Panc1 (cell line): ENCODE results near the gene REC114.

Experiments
- CTCF ChIP-seq: fragments of 450-650 bp; IDR thresholded peaks from 2 replicates; pipeline ENCODE4 v1.5.1; 2017; ENCODE audit warnings: mild to moderate bottlenecking
- POLR2AphosphoS5 ChIP-seq: IDR thresholded peaks from 2 replicates; pipeline ENCODE4 v1.6.1; 2012; ENCODE audit warnings: mild to moderate bottlenecking, low read depth, low read length, moderate library complexity
- SIN3A ChIP-seq: IDR thresholded peaks from 2 replicates; pipeline ENCODE4 v1.6.1; 2012; ENCODE audit warnings: low read depth, mild to moderate bottlenecking, low read length, moderate library complexity, borderline replicate concordance; ENCODE audit not compliant: insufficient read depth
- TCF7L2 ChIP-seq: IDR thresholded peaks from 2 replicates; pipeline ENCODE4 v1.6.1; 2011; ENCODE audit warnings: mild to moderate bottlenecking, low read depth, low read length, inconsistent platforms
- TF ChIP-seq, protein P1 (sequence below), 2 experiments: IDR thresholded peaks; 2 replicates each; pipeline ENCODE4 v1.6.1; 2011 to 2012; ENCODE audit warnings: low read depth in 2 of 2, control low read depth in 1 of 2, low read length in 1 of 2, mild to moderate bottlenecking in 1 of 2, moderate library complexity in 1 of 2; ENCODE audit not compliant: insufficient read depth in 1 of 2

- TF ChIP-seq CTCF: no peak
- no peak for TF ChIP-seq SIN3A
- no peak for TF ChIP-seq POLR2AphosphoS5
- TF ChIP-seq, protein P1, sequence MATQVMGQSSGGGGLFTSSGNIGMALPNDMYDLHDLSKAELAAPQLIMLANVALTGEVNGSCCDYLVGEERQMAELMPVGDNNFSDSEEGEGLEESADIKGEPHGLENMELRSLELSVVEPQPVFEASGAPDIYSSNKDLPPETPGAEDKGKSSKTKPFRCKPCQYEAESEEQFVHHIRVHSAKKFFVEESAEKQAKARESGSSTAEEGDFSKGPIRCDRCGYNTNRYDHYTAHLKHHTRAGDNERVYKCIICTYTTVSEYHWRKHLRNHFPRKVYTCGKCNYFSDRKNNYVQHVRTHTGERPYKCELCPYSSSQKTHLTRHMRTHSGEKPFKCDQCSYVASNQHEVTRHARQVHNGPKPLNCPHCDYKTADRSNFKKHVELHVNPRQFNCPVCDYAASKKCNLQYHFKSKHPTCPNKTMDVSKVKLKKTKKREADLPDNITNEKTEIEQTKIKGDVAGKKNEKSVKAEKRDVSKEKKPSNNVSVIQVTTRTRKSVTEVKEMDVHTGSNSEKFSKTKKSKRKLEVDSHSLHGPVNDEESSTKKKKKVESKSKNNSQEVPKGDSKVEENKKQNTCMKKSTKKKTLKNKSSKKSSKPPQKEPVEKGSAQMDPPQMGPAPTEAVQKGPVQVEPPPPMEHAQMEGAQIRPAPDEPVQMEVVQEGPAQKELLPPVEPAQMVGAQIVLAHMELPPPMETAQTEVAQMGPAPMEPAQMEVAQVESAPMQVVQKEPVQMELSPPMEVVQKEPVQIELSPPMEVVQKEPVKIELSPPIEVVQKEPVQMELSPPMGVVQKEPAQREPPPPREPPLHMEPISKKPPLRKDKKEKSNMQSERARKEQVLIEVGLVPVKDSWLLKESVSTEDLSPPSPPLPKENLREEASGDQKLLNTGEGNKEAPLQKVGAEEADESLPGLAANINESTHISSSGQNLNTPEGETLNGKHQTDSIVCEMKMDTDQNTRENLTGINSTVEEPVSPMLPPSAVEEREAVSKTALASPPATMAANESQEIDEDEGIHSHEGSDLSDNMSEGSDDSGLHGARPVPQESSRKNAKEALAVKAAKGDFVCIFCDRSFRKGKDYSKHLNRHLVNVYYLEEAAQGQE (IDR thresholded peaks at IDR 0.05; ENCODE audit: insufficient read depth in 1 of 2, low read depth in 2 of 2, low read length in 1 of 2): no peak
- TF ChIP-seq TCF7L2: no peak
These were observed 39.2 kb downstream of the REC114 start for GRCh38 chr15:73482166-73482565.
